ENCODE results near the gene IBTK. TPM values are rescaled to one million over a fixed set of nuclear protein-coding genes. Genes with fewer than 3 reads are reported as not detected.

The IBTK gene
- total and polyA plus RNA-seq, 12 donors = 26.7 to 85.0 (median 51.3) TPM

- DNase-seq = no peak
- peaks cover 0 to 60% of the 10 kb centered on the region in 2 donors for H3K36me3 ChIP-seq (replicated peaks in 1 of 2)
- intact Hi-C loops (cut with DNase I) = no loop called here
- no peak overlapping the region for H3K4me3 ChIP-seq
- H3K4me1 ChIP-seq (replicated peaks in 1 of 2) = no peaks in the 10 kb centered on the region
- TF ChIP-seq, protein P1, sequence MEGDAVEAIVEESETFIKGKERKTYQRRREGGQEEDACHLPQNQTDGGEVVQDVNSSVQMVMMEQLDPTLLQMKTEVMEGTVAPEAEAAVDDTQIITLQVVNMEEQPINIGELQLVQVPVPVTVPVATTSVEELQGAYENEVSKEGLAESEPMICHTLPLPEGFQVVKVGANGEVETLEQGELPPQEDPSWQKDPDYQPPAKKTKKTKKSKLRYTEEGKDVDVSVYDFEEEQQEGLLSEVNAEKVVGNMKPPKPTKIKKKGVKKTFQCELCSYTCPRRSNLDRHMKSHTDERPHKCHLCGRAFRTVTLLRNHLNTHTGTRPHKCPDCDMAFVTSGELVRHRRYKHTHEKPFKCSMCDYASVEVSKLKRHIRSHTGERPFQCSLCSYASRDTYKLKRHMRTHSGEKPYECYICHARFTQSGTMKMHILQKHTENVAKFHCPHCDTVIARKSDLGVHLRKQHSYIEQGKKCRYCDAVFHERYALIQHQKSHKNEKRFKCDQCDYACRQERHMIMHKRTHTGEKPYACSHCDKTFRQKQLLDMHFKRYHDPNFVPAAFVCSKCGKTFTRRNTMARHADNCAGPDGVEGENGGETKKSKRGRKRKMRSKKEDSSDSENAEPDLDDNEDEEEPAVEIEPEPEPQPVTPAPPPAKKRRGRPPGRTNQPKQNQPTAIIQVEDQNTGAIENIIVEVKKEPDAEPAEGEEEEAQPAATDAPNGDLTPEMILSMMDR (IDR thresholded peaks at IDR 0.05) = no peak
- TF ChIP-seq POLR2A (IDR thresholded peaks at IDR 0.05) = no peak
- no peaks in the 10 kb centered on the region for H3K9me3 ChIP-seq (replicated peaks in 1 of 3)
- H3K27me3 ChIP-seq = no peaks in the 10 kb centered on the region
- H3K27ac ChIP-seq = no peak overlapping the region
- WGBS, 4 donors = 68 to 77% (median 74%) methylated on average over 2 of the region's 2 CpGs
These were observed 31.0 kb downstream of the IBTK start for GRCh38 chr6:82216549-82216948.

DNA sequence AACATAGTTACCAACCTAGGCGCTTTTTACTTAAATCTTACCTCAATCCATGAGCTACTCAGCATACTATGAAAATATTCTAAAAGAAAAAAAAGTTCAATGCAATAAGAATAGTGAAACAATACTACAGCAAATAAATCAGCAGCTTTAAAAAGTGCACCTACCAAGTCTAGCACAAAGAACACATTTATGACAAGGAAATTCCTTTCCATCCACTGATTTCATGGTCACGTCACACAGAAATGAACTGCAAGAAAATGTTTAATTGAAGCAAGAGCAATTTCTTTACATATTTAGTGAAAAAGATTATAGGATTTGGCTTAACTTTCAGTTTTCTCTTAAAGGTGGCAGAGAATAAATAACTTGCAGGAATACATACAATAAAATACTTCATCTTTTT, 36.2 kb downstream of the IBTK start:
- Histone ChIP-seq H3K9me3 (replicated peaks in 1 of 3) (no peaks in the 10 kb centered on the region), H3K27me3 (no peaks in the 10 kb centered on the region), H3K36me3 (replicated peaks in 1 of 2) (peaks cover 0 to 55% of the 10 kb centered on the region in 2 donors), H3K4me1 (replicated peaks in 1 of 2) (peaks cover 0 to 7% of the 10 kb centered on the region in 2 donors), H3K4me3 (no peak overlapping the region), H3K27ac (no peak overlapping the region)
- DNase-seq = no peak
- WGBS, 4 donors = 93 to 99% (median 97%) methylated on average over 2 of the region's 2 CpGs
- TF ChIP-seq POLR2A (IDR thresholded peaks at IDR 0.05) = no peak
- TF ChIP-seq, protein P1 (IDR thresholded peaks at IDR 0.05) = no peak
- intact Hi-C loops (cut with DNase I) = no loop called here

DNA sequence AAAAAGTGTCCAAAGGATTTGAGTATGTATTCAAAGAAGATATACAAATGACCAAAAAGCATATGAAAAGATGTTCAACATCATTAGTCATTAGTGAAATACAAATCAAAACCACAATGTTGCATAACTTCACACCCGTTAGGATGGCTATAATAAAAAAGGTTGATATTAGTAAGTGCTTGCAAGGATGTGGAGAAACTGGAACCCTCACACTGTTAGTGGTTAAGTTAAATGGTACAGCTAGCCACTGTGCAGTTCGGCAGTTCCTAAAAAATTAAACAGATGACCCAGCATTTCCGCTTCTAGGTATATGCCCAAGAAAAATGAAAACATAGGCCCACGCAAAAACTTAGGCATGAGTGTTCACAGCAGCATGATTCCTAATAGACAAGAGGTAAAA, 38.6 kb downstream of the IBTK start:
- Histone ChIP-seq H3K36me3 (replicated peaks in 1 of 2) (peaks cover 0 to 42% of the 10 kb centered on the region in 2 donors), H3K4me3 (no peak overlapping the region), H3K9me3 (replicated peaks in 1 of 3) (no peaks in the 10 kb centered on the region), H3K27ac (no peak overlapping the region), H3K27me3 (no peaks in the 10 kb centered on the region), H3K4me1 (replicated peaks in 1 of 2) (peaks cover 0 to 17% of the 10 kb centered on the region in 2 donors)
- intact Hi-C loops (cut with DNase I) = no loop called here
- DNase-seq = no peak
- 81 to 92% (median 89%) methylated on average over 4 of the region's 4 CpGs for WGBS, 4 donors
- TF ChIP-seq, protein P1 (IDR thresholded peaks at IDR 0.05) = no peak
- TF ChIP-seq POLR2A (IDR thresholded peaks at IDR 0.05) = no peak

GRCh38 chr6:82205930-82206392, 41.6 kb downstream of the IBTK start:
- peaks cover 0 to 47% of the 10 kb centered on the region in 2 donors for H3K36me3 ChIP-seq (replicated peaks in 1 of 2)
- 15 to 28% (median 25%) methylated on average over 1 of the region's 1 CpG for WGBS, 4 donors
- TF ChIP-seq POLR2A (IDR thresholded peaks at IDR 0.05) = no peak
- TF ChIP-seq, protein P1 (IDR thresholded peaks at IDR 0.05) = no peak
- DNase-seq = peak in 2 of 7 donors; percentile 15 to 18
- peak overlapping the region in 4 of 5 donors; percentile 8 to 52 (median 15) for H3K27ac ChIP-seq
- intact Hi-C loops (cut with DNase I) = no loop called here
- peaks cover 0 to 17% of the 10 kb centered on the region in 2 donors for H3K4me1 ChIP-seq (replicated peaks in 1 of 2)
- H3K4me3 ChIP-seq = no peak overlapping the region
- H3K9me3 ChIP-seq (replicated peaks in 1 of 3) = no peaks in the 10 kb centered on the region
- no peaks in the 10 kb centered on the region for H3K27me3 ChIP-seq
